SW480 (cell line): ENCODE results near the gene PPP1R12C.
A peak's percentile ranks its signal among the peaks of the same experiment; 100 is the strongest.
"Not testable (repeated sequence)": the region's sequence is repeated elsewhere in the genome, so short reads cannot be mapped to it uniquely, and the experiment has no call there.

Experiments used
- DNase-seq: peaks from one replicate; pipeline ENCODE4 v3.0.0-alpha.2; 2016; ENCODE audit warnings: low spot score

PPP1R12C gene

DNA sequence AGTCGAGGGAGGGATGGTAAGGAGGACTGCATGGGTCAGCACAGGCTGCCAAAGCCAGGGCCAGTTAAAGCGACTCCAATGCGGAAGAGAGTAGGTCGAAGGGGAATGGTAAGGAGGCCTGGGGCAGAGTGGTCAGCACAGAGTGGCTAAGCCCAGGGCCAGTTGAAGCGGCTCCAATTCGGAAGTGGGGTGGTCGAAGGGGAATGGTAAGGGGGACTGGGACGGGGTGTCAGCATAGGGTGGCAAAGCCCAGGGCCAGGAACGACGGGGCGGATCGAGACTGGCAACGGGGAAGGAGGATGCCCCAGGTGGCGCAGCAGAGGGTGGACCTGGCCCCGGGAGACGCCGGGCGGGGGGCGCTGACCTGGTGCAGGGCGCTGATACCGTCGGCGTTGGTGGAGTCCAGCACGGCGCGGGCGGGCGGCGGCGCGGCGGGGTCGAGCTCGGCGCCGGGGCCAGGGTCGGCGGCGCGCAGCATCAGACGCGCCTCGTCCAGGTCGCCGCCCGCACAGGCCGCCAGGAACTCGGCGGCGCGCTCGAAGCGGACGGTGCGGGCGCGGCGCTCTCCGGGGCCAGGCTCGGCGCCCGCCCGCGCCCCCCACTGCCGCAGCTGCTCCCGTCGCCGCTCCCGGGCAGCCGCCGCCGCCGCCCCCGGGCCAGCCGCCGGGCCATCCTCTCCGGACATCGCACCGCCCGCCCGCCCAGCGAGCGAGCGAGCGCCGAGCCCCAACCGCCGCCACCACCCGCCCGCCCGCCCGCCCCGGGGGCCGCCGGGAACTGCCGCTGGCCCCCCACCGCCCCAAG, at the start of gene PPP1R12C:
PPP1R12C (minus strand) TSS at position 779 of the 804 bp plus-strand sequence; CDS start at position 685, 94 bp downstream.
- no peak for DNase-seq

DNA sequence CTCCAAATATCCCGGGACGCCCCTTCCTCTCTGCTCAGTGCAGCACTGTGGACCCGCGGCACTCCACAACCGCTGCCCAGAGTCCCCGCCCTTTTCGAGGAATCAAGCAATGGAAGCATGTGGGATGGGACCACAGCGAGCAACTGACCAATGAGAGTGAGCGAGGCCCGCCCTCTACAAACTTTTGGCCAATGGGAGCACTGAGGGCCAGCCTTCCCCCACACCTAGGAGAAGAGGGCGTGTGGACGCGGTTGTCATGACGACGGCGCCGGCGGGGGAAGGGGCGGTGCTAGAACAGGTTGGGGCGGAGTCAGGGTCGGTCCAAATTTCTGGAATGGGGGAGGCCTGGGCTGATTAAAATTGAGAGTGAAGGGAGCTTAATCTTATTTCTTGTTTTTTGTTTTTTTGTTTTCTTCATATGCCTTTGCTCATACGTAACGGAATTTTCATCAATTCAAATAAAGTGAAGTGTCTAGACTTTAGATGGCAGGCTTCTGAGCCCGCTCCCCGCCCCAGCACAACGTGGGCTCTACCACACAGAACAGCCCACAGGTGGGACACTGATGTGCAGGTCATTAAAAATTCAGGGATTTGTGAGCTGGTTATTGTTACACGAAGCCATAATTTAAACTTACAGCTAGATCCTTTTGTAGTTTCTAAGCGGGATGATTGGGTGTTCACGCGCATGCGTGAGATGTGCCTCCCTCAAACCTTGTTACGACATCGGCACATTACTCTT, 49.3 kb upstream of the PPP1R12C start, which contains the start of gene DNAAF3:
DNAAF3 (minus strand) TSS at position 84 of the 739 bp plus-strand sequence. CDS start 200 bp downstream, outside the sequence.
- DNase-seq = peak; percentile 100

DNA sequence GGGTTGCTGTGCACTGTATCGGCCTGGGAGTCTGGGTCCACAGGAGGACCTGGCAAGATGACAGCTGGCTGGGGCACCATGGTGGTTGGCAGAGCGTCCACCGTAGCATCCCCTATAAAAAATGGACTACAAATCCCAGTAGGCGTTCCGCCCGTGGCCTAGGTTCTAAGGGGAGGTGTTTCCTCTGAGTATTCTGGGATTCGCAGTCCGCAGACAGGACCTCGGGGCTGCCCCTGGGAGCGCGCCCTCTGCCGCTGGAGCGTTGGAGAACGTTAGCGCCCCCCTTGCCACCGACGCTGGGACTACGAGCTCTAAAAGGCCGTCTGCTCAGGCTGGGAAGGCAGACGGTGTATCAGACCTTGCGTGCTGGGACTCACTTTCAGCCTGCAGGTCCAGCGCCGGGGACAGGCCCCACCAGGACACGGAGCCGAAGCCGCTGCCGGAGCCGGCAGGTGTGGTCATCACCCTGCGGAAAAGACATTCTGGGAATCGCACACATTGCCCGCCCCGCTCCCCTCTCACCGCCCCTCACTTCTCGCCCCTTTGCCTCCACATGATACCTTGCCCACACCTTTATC, 48.6 kb upstream of the PPP1R12C start:
- peak; percentile 98 for DNase-seq

DNA sequence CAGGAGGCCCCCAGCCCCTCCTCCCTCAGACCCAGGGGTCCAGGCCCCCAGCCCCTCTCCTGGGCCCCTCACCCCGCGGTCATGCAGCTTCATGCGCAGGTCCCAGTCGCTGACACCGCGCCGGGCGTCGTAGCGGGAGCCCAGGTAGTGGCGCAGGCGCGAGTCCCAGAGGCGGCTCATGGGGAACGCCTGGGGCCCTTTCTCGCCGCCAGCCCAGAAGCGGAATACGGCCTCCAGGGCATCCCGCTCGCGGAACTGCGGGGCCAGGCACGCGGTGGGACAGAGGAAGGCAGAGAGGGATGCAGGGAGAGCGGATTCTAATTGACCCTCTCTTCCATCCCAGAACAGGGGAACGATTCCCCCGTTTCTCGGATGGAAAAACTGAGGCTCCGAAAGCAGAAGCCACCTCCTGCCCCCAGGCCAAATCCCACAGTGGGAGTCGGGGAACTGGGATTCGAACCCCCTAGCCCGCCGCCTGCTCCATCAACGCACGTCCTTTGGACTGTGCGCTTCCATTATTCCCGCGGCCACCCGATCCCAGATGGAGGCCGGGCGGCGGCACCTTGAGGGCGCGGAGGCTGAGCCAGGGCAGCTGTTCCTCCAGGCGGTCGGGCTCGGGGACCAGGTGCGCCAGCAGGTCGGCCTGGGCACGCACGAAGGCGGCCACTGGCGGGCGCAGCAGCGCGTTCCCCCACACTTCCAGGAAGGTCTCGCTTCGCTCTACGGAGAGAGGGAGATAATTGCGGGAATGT, 44.3 kb upstream of the PPP1R12C start:
- no peak for DNase-seq

DNA sequence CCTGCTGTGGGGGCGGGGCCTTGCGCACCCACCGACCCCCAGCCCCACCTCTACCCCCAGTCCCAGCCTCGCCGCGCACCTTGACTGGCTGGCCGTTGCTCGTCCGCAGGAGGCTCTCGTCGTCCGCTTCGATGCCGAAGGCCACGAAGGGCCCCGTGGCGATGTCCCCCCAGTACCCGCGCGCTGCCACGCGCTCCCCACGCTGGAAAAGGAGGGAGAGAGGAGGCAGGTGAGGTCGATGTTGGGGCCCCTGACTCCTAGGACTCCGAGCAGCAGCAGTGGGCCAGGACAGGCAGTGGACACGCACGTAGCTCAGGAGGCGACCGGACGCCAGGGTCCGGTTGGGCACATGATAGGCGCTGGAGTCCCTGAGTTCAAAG, 43.5 kb upstream of the PPP1R12C start:
- no peak for DNase-seq

DNA sequence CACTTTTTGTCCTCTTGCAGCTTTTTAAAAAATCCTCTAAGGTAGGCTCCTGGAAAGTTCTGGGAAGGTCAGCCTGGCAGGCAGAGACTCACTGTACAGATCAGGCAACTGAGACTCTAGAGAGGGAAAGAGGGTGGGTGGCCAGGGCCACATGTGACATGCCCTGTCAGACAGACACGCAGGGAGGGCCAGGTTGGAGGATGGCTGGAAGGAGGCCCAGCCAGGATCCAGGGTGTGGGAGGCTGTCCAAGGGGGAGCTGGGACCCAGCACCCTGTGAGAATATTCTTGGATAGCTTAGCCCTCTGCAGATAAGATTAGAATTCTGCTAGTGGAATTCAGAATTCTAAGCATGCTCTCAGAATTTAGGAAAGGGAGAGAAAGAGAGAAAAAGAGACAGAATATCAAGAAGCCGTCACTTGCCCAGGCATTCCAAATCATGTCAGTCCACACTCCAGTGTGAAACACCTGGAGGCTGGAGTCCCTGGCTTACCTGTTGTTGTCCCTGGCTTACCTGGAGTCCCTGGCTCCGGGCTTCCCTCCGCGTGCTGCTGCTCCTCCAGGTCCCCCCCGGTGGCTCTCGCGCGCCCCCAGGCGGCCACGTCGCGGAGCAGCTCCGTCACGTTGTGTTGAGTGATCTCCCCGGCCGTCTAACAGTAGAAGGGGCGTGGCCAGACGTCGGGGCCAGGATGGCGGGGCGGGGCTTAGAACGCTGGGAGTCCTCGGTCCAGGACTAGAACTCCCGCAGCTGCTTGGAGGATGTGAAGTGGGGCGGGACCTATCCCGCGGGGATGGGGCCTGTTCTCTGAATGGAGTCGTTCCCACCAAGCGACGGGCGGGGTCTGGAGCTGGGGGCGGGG, 42.9 kb upstream of the PPP1R12C start:
- DNase-seq = peak; percentile 95

DNA sequence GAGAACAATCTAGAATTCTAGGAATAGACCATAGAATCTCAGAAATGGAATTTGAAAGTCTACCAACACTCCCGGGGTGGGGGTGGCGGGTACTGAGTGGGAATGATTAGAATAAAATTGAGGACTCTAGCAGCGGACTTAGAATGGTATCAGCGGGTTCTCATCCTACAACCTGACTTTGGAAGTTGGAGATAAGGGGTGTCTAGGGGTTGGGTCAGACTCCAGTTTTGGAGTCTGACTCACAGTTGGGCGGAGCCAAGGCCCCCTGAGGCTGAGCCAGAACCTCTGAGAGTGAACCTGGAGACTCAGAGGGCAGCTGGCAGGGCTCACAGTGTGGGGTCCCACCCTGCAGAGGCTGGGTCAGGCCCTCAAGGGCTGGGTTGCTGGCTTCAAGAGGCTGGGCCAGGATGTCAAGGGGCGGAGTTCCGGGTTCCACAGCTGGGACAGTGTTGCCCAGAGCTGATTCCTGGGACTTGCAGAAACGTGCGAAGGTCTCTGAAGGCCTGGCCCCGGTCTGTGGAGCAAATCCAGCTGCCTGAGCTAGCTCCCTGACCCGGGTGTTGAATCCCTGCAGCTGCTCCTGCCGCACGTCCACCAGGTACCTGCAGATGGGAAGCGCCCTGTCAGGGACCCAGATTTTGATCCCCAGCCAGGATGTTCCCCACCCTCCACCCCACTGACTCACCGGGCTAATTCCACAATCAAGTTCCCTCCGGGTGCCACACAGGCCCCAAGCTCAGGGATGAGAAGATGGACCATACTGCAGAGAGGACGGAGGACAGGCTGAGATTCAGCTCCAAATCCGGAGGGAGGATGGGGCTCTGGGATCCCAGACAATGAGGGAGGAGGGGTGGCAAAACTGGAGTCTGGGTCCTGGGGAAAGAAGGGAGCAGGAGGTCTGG, 41.7 kb upstream of the PPP1R12C start:
- no peak for DNase-seq

DNA sequence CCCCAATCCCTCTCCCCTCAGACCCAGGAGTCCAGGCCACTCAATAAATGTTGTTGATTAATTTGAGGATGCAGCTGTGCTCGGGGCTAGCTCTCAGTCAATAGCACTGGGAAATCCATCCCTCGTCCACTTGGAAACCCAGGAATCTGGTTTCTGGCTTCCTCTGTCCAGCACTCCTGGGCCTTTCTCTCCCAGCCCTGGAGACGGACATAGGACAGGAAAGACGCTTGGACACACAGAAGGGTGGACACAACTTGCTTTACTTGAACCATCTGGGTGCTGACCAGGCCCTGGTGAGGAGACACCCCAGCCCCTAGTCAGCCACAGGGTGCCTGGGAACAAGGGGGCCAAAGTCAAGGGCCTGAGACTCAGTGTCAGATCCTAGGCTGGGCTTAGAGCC, 41.0 kb upstream of the PPP1R12C start:
- no peak for DNase-seq

DNA sequence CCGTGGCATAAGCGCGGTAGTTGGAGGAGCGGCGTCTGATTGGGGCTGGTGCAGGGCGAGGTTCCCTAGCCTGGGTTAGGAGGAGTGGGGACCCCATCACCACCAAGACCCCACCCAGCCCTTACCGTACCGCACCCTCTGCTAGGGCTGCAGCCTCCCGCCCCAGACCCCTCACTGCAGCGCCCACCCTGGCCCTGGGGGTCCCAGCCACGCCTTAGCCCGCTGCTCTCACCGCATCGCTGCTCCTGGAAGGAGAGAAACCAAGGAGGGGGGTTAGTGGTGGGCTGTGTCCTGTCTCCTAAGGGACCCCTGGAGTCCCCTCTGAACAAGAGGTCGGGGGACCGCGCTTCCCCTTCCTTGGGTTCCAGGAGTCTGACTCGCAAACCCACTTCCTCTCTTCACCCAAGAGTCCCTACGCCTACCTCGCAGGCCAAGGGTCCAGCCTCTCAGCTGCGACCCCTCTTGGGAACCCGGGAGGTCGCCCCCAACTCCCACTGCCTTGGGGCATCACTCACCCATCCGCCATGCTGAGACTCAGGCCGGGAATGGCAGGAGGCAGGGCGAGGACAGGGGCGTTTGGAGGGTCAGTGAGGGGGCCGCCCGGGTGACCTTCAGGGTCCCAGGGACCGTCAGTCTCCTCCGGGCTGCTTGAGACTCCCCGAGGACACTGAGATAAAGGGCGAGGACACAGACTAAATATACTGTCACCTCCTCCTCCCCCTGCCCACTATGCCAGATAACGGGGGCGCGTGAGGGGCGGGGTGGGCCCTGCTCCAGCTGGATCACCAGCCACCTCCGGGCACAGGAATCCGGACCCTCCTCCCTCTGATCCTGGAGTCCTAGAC, 39.8 kb upstream of the PPP1R12C start, which contains the start of gene TNNI3:
TNNI3 (minus strand) TSS at position 669 of the 845 bp plus-strand sequence; CDS start at position 526, 143 bp downstream.
- no peak for DNase-seq

DNA sequence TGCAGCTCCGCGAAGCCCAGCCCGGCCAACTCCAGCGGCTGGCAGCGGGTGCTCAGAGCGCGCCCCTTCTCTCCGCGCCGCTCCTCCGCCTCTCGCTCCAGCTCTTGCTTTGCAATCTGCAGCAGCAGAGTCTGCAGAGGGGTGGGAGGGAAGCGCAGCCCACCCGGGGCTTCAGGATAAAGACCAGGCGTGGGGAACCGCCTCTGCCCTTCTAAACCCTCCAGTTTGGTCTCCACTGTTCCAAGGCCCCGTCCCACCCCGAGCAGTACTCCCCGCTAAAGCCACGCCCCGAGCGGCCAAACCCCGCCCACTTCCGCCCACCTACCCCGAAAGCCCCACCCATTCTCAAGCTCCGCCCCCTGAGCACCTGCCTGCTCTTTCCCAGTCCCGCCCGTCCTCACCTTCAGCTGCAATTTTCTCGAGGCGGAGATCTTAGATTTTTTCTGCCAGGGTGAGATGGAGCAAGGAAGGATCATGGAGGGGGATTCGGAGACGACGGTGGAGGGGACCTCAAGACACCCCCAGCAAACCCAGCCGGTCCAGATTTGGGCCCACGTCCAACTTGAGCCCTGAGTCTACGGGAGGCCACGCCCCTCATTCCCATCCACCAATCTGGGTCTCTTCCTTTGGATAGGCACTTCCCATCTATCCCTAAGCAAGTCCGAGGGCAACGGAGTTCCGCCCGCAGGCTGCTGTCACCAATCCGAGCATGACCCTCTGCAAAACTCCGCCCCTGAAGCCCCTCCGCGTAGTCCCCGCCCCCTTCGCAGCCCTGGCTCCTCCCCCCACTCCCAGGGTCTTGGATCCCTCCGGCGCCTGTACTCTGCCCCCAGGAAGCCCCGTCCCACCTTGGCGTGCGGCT, 39.0 kb upstream of the PPP1R12C start:
- peak; percentile 97 for DNase-seq

DNA sequence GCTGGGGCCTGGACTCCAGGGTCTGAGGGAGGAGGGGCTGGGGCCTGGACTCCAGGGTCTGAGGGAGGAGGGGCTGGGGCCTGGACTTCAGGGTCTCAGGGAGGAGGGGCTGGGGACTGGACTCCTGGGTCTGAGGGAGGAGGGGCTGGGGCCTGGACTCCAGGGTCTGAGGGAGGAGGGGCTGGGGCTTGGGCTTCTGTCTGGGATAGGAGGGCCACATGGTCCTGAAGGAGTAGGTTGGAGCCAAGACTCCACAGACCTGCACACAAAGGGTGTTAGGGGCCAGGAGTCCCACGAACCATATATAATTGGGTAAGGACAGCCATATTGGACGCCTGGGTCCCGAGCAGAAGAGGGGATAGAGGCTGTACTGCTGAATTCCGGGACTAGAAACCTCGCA, 38.3 kb upstream of the PPP1R12C start:
- not testable (repeated sequence) for DNase-seq

DNA sequence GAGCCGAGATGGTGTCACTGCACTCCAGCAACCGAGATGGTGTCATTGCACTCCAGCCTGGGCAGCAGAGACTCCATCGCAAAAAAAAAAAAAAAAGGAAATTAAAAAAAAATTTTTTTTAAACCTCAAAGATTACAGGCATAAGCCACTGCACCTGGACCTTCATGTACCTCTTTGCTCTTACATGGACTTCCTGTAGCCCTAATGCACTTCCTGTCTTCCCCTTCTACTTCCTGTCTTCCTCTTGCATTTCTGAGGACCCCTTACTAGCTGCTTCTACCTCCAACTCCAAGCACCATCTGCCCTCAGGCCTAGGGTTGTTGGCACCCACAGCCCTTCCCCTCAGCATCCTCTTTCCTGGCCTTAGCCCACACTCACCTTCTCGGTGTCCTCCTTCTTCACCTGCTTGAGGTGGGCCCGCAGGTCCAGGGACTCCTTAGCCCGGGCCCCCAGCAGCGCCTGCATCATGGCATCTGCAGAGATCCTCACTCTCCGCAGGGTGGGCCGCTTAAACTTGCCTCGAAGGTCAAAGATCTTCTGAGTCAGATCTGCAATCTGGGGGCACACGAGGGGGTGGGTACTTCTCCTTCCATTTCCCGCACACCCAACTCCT, 36.3 kb upstream of the PPP1R12C start:
- no peak for DNase-seq

DNA sequence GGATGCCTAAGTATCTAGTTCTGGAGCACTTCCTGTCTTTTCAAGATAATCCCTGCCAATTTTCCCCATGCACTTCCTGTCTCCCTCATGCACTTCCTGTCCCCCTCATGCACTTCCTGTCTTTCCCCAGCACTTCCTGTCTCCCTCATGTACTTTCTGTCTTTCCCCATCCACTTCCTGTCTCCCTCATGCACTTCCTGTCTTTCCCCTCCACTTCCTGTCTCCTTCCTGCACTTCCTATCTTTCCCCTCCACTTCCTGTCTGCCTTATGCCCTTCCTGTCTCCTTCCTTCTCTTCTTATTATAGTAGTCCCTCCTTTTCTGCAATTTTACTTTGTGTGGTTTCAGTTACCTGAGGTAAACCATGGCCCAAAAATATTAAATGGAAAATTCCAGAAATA, 34.6 kb upstream of the PPP1R12C start:
- no peak for DNase-seq

DNA sequence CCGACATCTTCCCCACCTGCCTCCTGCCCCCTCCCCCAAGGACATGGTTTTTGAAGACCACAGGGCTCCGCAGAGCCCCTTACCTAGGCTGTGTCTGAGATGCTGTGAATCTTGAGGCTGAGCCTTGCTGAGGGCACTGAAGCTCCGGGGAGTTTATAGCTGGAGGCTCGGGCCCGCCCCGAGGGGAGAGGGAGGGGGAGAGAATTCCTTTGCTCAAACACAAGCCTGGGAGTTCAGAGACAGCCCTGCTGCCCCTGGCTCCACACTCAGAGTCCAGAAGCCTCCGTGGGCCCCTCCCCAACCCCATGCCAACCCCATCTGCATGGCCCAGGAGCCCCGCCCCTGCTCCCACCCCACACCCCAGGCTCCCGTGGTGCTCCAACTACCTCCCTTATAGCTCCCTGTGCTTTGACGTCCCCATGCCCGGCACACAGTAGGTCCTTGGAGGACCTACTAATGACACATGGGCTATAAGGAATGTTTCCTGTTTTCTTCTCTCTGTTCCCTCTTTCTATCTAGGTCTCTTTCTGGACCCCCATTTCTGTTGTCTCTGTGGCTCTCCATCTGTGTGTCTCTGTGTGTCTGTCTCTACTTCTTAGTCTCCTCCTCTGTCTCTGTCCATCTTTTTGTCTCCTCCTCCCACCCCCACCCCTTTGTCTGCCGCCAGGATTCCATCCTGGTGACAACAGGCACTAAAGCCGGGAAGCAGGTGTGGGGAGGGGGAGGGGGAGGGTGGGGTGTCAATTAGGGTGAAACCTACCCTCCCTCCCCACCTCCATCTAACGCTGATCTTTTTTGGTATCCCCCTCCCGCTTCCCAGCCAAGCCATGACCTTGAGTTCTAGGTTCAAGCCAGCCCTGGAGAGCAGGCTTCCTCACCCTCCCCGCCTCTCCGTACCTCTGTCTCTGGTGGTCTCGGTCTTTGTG, 31.9 kb upstream of the PPP1R12C start, which contains the start of gene TNNT1:
TNNT1 (minus strand) TSS at position 129 of the 926 bp plus-strand sequence. CDS start 2,049 bp downstream, outside the sequence.
- no peak for DNase-seq

DNA sequence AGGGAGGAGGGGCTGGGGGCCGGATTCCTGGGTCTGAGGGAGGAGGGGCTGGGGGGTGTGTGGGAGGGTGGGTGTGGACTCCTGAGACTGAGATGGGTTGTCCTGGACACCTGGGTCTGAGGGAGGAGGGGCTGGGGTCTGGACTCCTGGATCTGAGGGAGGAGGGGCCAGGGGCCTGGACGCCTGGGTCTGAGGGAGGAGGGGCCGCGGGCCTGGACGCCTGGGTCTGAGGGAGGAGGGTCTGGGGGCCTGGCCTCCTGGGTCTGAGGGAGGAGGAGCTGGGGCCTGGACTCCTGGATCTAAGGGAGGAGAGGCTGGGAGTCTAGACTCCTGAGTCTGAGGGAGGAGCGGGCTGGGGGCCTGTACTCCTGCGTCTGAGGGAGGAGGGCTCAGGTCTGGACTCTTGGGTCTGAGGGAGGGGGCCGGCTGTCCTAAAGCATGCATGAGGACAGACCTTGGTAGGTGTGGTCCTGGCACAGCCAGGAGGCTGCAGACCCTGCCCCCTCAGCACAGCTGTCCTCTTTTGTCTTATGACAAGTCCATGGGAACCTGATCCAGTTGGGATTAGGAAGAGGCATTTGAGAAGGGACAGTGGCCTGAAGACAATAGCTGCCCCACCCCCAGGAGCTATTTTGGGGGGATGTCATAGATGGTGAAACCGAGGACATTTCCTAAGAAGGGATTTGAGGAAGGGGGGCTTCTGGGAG, 30.3 kb upstream of the PPP1R12C start:
- DNase-seq = no peak
